ENCODE data around the gene IFI27L1. TPM values are rescaled to one million over a fixed set of nuclear protein-coding genes. Genes with fewer than 3 reads are reported as not detected.

IFI27L1 gene
- total RNA-seq, 1 experiment from 2014 or later, result 26.0 TPM

DNA sequence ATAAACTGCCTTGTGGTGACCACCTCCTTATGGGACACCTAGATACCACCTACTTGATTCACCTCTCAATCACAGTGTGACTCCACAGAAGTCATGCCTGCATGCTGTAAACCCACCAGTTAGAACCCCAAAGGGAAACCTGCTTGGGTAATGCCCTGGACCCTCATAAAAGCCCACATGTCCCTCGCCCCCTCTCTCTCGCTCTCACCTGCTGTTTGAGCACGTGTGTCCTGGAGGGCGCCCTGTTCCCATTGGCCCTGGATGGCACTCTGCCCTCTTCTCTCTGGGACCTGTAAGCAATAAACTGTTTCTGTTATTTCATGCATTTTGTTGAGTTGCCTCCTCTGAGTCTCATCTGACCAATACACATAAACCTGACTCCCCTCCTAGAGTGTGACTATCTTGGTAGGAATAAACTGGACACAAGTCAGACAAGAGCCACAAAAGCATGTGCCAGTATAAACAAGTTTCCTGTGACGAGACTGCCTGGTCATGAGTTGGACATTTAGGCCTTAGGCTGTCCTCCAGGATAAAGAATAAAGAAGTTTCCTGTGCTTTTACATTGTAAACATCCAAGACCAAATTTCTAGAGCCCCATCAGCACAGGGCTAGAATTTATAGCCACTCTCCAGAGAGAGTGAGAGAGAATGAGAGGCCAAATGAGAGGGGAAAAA is 39.7 kb downstream of the IFI27L1 start:
- intact Hi-C loops (cut with micrococcal nuclease), result no loop called here
- ATAC-seq (no peak), DNase-seq (ENCODE audit: low read depth, low spot score) (no peak)
- peaks cover 0 to 11% of the 10 kb centered on the region in 2 experiments; a peak in 2 of 4 replicates for H3K9me3 ChIP-seq (ENCODE audit: control insufficient read depth in 1 of 2, insufficient read depth in 1 of 2, low read depth in 1 of 2, low read length in 2 of 2)
- H3K27ac ChIP-seq (ENCODE audit: low read depth, low read length), result no peak overlapping the region
- no peak overlapping the region for H3K4me2 ChIP-seq (ENCODE audit: low read length)
- no peaks in the 10 kb centered on the region for H3K9me2 ChIP-seq (ENCODE audit: insufficient read depth)
- no peak overlapping the region for H2AFZ ChIP-seq (ENCODE audit: low read depth, low read length, poor library complexity, severe bottlenecking)
- H3K9ac ChIP-seq (ENCODE audit: low read length), result no peak overlapping the region
- BruUV-seq (replicated peaks), result no TSS peak
- no peaks in the 10 kb centered on the region for H3K79me2 ChIP-seq (ENCODE audit: insufficient read depth, low read length)
- TF ChIP-seq CEBPB (IDR thresholded peaks at IDR 0.05; ENCODE audit: low read depth), result no peak
- no peaks in the 10 kb centered on the region for H3K36me3 ChIP-seq (ENCODE audit: control insufficient read depth in 1 of 2, insufficient read depth in 2 of 2, low read length in 2 of 2)
- ChIA-PET POLR2A (no interaction called here), RAD21 (ENCODE audit: low non-redundant PET in 1 of 2, low total read pairs in 2 of 2, uncharacterized antibody in 2 of 2, unreplicated experiment in 2 of 2) (no interaction called here), CTCF (no interaction called here)
- no peaks in the 10 kb centered on the region for H3K4me1 ChIP-seq (ENCODE audit: control insufficient read depth in 1 of 2, insufficient read depth in 2 of 2, low read length in 2 of 2)
- no peak overlapping the region for H3K4me3 ChIP-seq (replicated peaks in 1 of 2; ENCODE audit: low read depth in 1 of 2, low read length in 2 of 2)
- H3K27me3 ChIP-seq (ENCODE audit: insufficient read depth, low read length), result peaks cover 3% of the 10 kb centered on the region; the same call in 1 of the 2 replicates
- no peaks in the 10 kb centered on the region for H4K20me1 ChIP-seq (ENCODE audit: insufficient read depth)

- H3K27me3 ChIP-seq (ENCODE audit: insufficient read depth, low read length), result peaks cover 3% of the 10 kb centered on the region; the same call in 1 of the 2 replicates
- H3K79me2 ChIP-seq (ENCODE audit: insufficient read depth, low read length), result no peaks in the 10 kb centered on the region
- no peak overlapping the region for H3K4me2 ChIP-seq (ENCODE audit: low read length)
- DNase-seq (ENCODE audit: low read depth, low spot score), result no peak
- H3K4me1 ChIP-seq (ENCODE audit: control insufficient read depth in 1 of 2, insufficient read depth in 2 of 2, low read length in 2 of 2), result no peaks in the 10 kb centered on the region
- TF ChIP-seq ZNF274 (IDR thresholded peaks at IDR 0.05; ENCODE audit: low read depth, low read length) (no peak), EGR1 (IDR thresholded peaks at IDR 0.05; ENCODE audit: low read depth) (no peak), EZH2phosphoT487 (IDR thresholded peaks at IDR 0.05; ENCODE audit: borderline replicate concordance) (no peak), FOSL1 (IDR thresholded peaks at IDR 0.05; ENCODE audit: low read depth) (no peak), RAD21 (IDR thresholded peaks at IDR 0.05; ENCODE audit: low read depth) (no peak), SP1 (IDR thresholded peaks at IDR 0.05; ENCODE audit: low read depth) (no peak), ELF1 (IDR thresholded peaks at IDR 0.05; ENCODE audit: borderline replicate concordance, low read depth) (no peak)
- TF ChIP-seq, protein P1, sequence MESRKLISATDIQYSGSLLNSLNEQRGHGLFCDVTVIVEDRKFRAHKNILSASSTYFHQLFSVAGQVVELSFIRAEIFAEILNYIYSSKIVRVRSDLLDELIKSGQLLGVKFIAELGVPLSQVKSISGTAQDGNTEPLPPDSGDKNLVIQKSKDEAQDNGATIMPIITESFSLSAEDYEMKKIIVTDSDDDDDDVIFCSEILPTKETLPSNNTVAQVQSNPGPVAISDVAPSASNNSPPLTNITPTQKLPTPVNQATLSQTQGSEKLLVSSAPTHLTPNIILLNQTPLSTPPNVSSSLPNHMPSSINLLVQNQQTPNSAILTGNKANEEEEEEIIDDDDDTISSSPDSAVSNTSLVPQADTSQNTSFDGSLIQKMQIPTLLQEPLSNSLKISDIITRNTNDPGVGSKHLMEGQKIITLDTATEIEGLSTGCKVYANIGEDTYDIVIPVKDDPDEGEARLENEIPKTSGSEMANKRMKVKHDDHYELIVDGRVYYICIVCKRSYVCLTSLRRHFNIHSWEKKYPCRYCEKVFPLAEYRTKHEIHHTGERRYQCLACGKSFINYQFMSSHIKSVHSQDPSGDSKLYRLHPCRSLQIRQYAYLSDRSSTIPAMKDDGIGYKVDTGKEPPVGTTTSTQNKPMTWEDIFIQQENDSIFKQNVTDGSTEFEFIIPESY (IDR thresholded peaks at IDR 0.05; ENCODE audit: extremely low read depth, insufficient replicate concordance, low read length), result no peak
- TF ChIP-seq, protein P2, sequence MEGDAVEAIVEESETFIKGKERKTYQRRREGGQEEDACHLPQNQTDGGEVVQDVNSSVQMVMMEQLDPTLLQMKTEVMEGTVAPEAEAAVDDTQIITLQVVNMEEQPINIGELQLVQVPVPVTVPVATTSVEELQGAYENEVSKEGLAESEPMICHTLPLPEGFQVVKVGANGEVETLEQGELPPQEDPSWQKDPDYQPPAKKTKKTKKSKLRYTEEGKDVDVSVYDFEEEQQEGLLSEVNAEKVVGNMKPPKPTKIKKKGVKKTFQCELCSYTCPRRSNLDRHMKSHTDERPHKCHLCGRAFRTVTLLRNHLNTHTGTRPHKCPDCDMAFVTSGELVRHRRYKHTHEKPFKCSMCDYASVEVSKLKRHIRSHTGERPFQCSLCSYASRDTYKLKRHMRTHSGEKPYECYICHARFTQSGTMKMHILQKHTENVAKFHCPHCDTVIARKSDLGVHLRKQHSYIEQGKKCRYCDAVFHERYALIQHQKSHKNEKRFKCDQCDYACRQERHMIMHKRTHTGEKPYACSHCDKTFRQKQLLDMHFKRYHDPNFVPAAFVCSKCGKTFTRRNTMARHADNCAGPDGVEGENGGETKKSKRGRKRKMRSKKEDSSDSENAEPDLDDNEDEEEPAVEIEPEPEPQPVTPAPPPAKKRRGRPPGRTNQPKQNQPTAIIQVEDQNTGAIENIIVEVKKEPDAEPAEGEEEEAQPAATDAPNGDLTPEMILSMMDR (IDR thresholded peaks at IDR 0.05 in 2 of 3, conservative IDR thresholded peaks at IDR 0.05 in 1 of 3; ENCODE audit: borderline replicate concordance in 1 of 3, insufficient read depth in 1 of 3, low read depth in 2 of 3, low read length in 2 of 3), result no peak
- no peak overlapping the region for H3K27ac ChIP-seq (ENCODE audit: low read depth, low read length)
- no peaks in the 10 kb centered on the region for H4K20me1 ChIP-seq (ENCODE audit: insufficient read depth)
- CTCF ChIA-PET, result no interaction called here
- H2AFZ ChIP-seq (ENCODE audit: low read depth, low read length, poor library complexity, severe bottlenecking), result no peak overlapping the region
- peaks cover 0 to 11% of the 10 kb centered on the region in 2 experiments; a peak in 2 of 4 replicates for H3K9me3 ChIP-seq (ENCODE audit: control insufficient read depth in 1 of 2, insufficient read depth in 1 of 2, low read depth in 1 of 2, low read length in 2 of 2)
- H3K36me3 ChIP-seq (ENCODE audit: control insufficient read depth in 1 of 2, insufficient read depth in 2 of 2, low read length in 2 of 2), result no peaks in the 10 kb centered on the region
- no peaks in the 10 kb centered on the region for H3K9me2 ChIP-seq (ENCODE audit: insufficient read depth)
- no TSS peak for BruUV-seq (replicated peaks)
- POLR2A ChIA-PET, result no interaction called here
- ATAC-seq, result no peak
- RAD21 ChIA-PET (ENCODE audit: low non-redundant PET in 1 of 2, low total read pairs in 2 of 2, uncharacterized antibody in 2 of 2, unreplicated experiment in 2 of 2), result no interaction called here
- no peak overlapping the region for H3K4me3 ChIP-seq (replicated peaks in 1 of 2; ENCODE audit: low read depth in 1 of 2, low read length in 2 of 2)
- no peak overlapping the region for H3K9ac ChIP-seq (ENCODE audit: low read length)
- intact Hi-C loops (cut with micrococcal nuclease), result no loop called here
Observed at GRCh38 chr14:94121485-94121884, 40.4 kb downstream of the IFI27L1 start.

Measured in HCT116 (cell line).